ENCODE results near the gene CYP27B1.
A peak's percentile ranks its signal among the peaks of the same experiment; 100 is the strongest.

CYP27B1 gene

DNA sequence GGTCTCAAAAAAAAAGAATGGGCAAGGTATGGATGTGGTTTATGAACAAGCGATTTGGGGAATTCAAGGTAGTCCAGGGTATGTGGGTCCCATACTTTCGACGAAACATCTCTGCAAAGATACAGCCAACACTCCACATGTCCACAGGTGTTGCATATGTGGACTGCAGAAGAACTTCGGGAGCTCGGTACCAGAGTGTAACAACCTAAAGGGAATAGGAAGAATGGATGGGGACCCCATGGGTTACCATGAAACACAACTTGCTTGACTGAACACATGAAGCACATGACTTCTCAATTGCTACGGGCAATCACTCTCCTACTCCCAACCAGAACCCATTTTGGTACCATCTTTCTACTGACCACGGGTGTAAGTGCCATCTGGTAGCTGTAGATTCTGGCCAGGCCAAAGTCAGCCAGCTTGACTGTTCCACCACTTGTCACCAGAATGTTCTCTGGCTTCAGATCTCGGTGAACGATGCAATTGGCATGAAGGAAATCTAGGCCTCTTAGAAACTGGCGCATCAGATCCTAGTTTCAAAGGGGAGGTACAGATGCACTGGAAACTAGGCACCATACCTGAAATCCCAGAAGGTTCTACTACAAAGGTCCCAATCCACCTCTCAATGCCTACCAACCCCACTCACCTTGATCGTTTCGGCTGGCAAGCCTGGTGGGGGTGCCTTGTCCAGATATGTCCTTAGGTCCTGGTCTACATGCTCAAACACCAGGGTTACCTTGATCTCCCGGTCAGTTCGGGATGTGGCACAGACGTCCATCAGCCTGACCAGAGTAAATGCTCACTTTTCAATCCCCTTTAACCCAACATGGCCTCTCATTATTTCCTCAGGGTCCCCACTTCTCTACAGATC is 16.1 kb downstream of the CYP27B1 start:
- DNase-seq, result no peak

DNA sequence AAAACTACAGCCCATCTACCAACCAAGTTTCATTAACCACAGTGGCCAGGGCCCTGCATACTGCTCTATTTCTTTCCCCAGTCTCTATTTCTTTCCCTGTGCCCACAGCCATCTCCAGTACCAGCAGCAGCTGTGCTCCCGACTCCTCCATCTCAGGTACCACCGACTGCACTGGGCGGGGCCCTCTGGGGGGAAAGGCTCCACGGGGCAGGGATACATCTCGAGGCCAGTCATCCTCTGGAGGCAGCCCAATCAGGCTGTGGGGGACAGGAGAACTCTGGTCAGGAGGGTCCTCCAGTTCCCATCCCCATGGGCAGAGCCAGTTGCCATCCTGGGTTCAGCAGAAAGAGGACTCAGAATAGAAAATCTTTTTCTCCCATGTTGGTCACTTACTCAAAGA is 17.8 kb downstream of the CYP27B1 start:
- DNase-seq, result no peak

DNA sequence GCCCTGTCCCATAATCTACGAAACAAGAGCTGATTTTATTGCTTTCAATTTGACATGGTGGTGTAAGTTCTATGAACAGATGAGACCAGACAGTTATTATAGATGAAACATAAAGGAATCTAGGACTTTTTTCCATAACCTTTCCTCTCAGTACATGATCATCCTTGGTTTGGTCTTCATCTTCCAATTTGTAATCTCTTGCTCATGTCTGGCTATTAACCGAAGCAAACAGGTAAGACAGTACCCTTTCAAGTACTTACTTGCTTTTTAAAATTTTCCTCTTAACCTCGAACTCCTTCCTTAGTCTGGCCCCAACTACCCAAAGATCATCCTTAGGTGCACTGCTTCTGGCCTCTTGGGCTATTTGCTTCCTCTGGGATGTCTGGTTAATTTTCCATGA is 20.9 kb downstream of the CYP27B1 start:
- no peak for DNase-seq

DNA sequence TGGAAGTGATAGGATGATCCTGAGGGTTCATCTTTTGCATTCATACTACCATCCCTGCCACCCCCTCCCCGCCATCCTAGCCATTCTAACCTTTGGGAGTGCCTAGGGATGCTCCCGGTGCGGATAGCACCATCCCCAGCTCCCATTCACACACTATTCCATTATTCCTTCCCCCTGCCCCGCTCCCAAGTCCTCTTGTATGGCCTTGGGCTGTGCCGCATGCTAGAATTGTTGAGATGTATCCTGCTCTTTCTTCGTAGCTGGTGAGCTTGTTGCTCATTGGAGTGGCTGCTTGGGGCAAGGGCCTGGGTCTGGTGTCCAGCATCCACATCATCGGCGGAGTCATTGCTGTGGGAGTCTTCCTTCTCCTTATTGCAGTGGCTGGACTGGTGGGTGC is 21.4 kb downstream of the CYP27B1 start:
- DNase-seq, result no peak

DNA sequence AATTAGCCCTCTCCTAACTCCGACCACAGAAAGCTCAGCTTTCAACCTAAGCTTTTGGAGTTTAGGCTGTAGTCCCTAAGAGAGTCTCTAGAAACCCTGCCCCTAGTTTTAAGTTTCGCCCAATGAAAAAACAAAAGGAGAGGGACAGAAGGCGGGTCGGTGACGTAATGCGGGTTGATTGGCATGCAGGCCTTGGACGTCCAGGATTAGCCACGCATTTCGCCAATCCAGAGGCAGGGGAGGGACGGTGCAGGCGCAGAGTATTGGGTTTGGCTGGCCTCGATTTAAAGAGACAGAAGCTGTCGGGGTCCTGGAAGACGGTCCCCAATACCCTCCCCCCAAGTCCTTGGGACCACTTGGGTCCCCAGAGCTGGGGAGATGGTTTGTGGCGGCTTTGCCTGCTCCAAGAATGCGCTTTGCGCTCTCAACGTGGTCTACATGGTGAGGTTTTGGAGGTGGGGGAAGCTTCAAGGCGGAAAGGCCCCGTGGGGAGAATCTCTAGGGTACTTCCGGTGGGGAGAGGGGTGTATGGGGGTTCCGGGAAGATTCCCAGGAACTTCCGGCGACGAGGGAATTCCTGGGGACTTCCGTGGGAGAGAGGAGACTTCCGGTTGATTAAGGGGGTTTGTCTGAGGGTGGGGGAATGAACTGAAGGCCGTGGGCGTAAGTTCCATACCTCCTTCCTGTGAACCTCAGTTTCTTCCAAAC is 21.9 kb downstream of the CYP27B1 start, which contains the start of gene TSPAN31:
Gene TSPAN31 (plus strand): TSS at position 263 of the 708 bp plus-strand sequence. CDS start 116 bp downstream, at position 379.
- peak; percentile 57 for DNase-seq

DNA sequence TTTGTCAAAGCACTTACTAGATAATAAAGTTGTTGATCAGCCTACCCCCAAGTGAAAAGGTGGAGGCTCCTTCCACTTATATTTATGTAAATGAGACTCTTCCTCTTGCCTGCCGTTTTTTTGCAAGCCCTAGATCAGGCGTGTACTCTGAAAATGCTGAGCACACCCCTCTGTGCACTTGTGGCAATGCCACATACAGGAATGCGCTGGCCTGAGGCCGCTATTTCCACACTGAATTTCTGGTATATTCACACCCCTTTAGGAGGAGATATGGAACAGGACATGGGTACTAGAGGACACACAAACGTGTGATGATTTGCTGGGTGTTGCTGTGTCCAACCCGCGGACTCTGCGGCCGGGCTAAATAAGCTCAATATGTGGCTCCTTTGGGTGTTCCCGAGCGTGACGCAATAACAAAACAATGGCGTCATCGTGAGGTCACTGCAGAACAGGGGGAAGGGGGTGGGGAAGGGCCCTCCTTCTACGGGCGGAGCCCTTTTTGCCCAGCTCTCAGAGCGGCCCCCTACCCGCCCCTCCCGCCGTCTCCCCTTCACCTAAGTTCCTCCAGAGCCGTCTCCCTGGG is 22.6 kb downstream of the CYP27B1 start:
- DNase-seq, result no peak

DNA sequence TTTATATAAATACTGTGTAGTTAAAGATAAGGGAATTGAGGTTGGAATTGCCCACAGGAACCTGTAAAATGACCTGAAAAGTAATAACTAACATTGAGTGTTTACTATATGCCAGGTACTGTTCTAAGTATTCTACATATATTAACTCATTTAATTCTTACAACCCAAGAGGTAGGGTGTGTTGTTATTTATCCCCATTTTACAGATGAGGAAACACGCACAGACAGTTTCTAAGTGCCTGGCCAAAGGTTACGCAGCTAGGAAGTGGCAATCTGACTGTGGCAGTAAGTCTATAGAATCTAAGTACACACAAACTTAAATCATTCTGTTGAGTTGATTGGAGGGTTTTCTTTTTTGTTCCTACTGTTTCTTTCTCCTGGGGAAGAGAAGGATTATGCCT is 23.1 kb downstream of the CYP27B1 start:
- DNase-seq, result no peak

DNA sequence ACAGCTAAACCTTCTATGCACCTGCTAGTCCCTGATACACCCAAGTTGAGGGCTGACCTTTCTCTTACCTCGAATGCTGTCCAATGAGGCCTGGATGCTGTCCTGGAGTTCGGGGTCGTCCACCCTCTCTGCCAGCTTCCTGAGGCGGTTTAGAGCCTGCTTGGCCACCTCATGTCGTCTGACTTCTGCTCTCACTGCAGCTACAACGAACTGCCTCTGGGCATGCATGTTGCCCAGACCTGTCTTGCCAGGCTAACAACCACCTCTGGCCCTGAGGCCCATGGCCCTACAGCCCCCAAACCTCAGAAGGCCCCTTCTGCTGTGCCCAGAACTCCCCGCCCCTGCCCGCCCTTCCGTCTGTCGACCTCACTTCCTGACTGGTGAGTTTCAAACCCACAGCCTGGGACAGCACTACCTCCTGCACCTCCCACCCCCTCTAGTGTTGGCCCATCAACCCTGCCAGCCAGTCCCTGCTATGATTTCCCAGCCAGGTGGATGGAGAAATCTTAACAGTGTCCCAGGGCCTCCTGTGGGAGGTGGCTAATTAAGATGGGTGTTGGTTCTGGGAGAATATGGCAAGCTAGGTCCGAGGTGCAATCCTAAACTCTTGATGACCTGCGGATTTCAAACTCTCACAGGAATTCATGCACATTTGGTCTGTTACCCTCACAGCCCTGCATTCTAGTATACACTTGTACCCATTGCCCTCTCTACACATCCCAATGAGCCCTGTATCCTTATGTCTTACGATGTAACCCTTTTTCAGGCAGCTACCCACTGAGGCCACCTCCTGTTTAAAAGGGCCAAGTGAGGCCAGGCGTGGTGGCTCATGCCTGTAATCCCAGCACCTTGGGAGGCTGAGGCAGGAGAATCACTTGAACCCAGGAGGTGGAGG is 24.8 kb downstream of the CYP27B1 start:
- DNase-seq, result no peak

DNA sequence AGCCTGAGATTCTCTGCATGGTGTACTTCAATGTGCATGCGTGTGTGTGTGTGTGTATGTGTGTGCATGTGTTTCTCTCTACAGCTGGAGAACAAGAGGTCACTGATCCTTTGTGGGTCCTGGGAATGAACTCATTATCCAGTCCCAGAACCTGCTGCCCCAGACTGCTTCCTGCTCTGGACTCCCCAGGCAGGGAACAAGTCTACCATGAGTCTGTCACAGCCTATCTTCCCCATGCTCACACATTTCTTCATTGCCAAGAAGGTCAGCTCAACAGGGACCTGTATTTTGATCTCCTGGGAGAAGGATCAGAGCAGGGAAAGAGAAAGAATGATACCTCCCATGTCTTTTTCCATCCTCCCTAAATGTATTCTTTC is 25.5 kb downstream of the CYP27B1 start:
- DNase-seq, result no peak

DNA sequence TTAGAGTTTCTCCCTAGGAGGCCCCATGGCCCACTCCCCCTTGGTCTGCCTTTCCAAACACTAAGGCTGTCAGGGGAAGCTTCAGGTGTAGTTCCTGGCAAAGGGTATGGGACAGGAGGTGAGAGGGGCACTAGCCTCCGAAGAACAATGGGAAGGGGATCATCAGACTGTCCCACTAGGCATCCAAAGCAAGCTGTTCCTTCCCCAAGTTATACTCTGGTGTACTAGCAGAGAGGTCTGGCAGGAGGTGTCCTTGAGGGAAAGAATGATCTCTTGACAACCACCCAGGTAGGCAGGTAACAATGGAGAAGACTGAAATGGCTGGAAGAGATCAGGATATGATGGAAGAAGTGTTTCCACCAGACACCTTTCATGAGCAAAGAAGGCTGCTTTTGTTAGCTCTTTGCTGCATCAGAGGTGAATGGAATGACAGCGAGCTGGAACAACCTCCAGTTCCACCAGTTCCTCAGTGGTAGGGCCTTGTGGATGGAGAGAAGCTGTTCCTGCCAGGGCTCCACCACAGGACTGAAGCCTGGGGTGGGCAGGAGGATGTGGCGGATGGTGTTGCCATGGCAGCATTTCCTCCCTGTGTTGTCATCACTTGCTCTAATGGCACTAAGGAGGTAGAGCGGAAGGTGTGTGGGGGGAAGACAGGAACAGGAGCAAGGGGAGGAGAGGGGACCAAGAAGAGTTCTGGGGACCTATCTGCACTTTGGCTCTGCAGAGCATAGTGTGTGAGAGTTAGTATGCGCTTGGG is 26.0 kb downstream of the CYP27B1 start:
- no peak for DNase-seq

DNA sequence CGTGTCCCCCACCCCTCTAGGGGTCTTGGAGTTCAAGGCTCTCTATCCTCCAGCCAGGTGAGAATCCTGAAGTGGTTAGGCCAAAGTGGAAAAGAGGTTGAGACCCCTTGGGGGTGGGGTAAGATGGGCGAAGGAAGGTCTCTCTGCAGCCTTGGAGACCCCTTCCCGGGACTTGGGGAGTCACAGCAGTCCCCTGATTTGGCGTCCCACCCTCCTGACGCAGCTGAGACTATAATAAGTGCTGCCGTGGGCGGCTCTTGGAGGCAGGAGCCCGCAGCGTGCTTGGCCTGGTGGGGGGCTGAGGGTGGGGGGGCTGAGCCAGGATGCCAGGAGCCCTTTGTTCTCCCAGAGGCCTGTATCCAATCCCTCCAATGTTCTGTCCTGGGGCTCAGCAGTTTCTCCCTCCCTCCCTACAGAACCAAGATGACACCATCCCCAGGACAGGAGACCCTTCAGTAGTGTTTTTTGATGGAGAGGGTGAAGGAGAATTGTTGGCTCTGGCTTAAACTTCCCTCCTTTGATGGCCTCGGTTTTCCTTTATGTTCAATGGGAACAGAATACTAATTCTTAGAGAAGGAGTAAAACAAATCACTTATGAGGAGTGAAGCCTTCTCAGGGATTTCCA is 26.9 kb downstream of the CYP27B1 start:
- DNase-seq, result no peak

DNA sequence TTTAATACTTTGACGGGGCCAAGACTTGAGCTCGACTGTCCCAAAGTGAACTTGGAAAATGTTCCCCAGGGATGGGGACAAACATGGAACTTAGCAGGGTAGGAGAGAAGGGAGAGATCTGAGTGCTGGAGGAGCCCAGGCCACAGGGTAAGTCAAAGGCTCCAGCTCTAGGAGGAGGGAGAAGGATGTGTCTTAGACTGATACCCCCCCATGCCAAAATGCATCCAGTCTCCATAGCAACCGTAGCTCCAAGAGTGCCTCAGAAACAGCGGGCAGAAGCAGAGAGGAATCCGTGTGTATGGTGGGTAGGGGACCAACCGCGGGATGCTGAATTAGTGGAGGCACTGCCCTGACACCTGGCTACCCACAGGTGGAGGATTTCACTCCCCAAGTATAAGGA is 27.5 kb downstream of the CYP27B1 start:
- DNase-seq, result no peak

DNA sequence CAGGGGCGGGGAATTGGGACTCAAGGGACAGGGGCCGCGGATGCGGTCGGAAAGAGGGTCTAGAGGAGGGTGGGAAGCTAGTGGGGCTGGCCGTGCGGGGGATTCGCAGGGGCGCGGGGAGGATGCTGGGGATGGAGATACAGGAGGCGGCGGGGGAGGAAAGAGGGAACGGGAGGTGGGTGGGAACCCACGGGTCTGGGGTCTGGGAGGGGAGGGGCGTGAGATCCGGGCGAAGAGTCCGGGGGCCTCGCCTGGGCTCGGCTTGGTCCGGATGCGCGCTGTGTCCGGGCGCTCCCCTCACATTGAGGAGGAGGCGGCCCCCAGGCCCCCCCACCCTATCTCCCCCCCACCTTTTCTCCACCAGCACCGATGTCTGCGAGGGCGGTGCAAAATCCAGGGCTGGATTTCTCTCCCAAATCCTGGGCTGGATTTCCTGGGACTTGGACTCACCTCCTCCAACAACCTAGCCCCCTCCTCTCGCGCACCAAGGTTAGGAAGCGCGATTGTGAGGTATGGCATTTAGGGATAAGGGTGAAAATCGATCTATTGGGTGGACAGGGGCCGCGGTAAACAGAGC is 28.1 kb downstream of the CYP27B1 start, which contains the start of gene AGAP2:
Gene AGAP2 (minus strand): TSS at position 82 of the 577 bp plus-strand sequence. CDS start 496 bp downstream, outside the sequence.
- no peak for DNase-seq

DNA sequence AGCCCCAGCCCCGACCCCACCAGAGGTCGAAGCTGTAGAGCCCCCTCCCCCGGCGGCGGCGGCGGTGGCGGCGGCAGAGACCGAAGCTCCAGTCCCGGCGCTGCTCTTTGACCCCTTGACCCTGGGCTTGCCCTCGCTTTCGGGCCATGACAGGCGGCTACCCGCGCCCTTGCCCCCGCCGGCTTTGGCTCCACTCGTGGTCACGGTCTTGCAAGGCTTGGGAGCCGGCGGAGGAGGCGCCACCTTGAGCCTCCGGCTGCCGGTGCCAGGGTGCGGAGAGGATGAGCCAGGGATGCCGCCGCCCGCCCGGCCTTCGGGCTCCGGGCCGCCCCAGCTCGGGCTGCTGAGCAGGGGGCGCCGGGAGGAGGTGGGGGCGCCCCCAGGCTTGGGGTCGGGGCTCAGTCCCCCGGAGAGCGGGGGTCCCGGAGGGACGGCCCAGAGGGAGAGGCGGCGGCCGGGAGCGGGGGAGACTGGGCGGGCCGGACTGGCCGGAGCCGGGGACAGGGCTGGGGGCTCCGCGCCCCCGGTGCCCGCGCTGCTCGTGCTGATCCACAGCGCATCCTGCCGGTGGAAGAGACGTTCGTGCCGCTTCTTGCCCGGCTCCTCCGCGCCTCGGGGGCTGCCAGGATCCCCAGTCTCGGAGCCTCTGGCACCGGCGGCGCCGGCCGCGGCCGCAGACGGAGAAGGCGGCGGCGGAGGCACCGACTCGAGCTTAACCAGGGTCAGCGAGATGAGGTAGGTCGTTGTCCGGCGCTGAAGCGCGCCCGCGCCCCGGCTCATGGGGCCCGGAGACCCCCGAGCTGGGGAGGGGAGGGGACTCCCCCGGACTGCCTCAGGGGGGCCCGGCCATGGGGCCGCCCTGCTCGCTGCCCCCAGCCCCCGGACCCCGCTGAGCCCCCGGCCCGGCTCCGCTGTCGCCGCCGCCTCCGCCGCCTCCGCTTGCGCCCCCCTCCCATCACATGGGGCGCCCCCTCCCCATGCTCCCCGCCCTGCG is 29.1 kb downstream of the CYP27B1 start:
- DNase-seq, result no peak

DNA sequence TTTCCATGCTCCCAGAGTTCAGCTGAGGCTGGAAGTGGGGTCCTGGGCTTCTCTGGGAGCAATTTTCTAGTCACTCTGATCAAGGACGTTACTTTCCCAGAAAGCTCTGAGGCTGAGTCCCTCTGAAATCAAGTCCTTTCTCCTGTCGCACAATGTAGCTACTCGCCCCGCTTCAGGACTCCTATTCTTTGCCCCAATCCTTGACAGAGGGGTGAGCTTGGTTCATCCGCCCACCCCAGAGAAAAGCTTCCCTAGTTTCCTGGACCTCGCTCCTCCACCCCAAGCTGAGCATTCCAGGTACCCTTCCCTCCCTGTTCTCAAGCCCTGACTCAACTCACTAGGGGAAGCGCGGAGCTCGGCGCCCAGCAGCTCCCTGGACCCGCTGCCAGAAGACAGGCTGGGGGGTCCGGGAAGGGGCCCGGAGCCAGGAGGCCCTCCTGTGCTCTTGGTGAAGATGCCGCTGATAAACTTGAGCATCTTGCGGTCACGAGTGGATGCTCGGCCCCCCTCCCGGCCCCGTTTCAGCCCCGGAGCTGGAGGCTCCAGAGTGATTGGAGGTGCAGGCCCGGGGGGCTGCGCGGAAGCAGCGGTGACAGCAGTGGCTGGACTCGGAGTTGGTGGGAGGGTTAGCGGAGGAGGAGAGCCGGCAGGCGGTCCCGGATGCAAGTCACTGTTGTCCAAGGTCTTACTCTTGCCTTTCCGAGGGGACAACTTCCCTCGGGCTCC is 30.0 kb downstream of the CYP27B1 start:
- DNase-seq, result no peak

DNA sequence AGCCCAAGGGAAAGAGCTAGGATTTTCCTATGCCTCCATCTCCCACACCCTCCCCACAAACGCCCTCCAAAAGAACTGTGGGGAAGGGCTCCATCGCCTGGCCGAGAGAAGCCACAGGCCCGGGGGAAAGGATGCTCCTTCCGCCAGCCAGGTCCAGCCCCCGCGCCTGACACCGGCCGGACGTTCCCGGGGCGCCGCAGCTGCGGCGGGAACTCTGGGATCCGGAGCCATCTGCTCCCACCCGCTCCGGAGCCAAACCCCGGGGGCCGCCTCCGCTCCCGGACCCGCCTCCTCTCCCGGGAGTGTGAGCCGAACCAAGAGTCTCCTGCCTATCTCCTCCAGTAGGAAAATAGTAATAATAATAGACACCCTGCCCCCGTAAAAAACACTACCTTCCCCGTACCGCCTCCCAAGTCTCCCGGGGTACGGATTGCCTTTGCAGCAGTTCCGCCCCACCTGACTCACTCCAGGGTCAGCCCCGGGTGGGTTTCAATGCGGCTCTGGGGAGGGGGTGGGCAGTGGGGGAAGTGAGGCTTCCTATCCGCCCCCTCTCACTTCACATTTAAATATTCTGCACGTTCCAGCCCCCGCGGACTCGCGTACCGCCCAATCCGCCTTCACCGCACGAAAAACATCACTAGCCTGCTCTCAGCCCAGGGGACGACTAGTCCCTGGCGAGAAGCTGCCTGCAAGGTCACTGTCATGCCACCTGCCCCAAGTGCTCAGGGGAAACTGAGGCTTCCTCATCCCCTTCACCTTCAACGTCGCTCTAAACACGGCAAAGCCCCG is 30.7 kb downstream of the CYP27B1 start:
- DNase-seq, result no peak

DNA sequence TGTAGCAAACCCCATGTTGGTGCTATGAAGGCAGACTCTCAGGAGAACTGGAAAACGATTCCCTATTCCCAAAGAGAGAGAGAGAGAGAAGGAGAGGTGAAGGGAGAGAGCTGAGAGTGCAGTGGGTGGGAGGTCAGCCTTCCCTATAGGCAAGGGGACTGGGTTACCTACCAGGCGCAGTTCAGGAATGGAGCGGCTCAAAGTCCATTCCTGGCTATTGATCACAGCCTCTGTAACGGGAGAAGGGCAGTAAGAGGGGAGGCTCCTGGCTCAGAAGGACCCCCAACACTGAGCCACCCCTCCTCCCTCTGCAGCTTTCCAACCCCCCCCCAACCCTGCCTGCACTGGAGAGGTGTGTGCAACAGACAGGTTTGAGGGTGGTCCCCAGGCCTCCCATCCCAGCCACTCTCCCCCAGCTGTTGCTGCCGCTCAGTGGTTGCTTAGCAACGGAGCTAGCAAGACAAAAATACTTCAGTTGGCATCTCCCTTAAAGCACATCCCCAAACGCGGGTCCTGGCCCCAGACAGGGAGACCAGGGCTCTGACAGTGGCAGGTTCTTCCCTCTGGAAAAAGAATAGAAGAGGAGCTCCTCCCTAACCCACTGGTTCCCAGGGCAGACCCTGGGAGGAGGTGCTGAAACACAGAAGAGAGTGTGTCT is 31.6 kb downstream of the CYP27B1 start:
- DNase-seq, result no peak

DNA sequence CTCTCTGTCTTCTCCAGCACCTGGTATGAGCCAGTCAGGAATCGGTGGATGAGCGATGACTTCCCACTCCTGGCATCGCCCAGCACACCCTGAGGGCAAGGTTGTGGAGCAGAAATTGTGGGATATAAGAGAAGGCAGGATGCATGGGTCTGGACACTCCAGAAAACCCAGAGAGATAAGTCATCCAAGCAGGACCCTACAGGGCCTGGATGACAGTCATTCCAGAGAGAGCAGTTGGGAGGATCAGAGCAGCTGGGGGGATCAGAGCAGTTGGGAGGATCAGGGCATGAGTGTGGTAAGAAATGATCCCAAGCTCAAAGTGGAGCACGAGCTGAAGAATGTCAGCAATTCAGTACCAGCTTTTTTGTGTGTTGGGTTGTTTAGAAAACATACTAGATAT is 32.3 kb downstream of the CYP27B1 start:
- no peak for DNase-seq
